H7 (cell line): ENCODE results near the gene ZNF451. TPM values are rescaled to one million over a fixed set of nuclear protein-coding genes. Genes with fewer than 3 reads are reported as not detected.
A peak's percentile ranks its signal among the peaks of the same experiment; 100 is the strongest.

Experiments used
- DNase-seq: peaks from one replicate; pipeline ENCODE4 v3.0.0; 2012
- H3K27me3 ChIP-seq: 2 replicates; pipeline ENCODE4 v1.6.0; 2011; ENCODE audit warnings: mild to moderate bottlenecking, low read length; ENCODE audit not compliant: control insufficient read depth, insufficient read depth
- H3K36me3 ChIP-seq: replicated peaks from 2 replicates; pipeline ENCODE4 v1.5.1; 2011; ENCODE audit warnings: low read length; ENCODE audit not compliant: control insufficient read depth, insufficient read depth
- H3K4me3 ChIP-seq: 2 replicates; pipeline ENCODE4 v1.5.1; 2011; ENCODE audit warnings: low read depth, mild to moderate bottlenecking, control low read depth, low read length, moderate library complexity; ENCODE audit not compliant: insufficient read depth
- total RNA-seq: library from RNA; depleted of rRNA; stranded (reverse); fragments of >200 nt; shearing (Covaris generic); gene quantifications from 2 replicates; pipeline ENCODE4 v1.2.3, GENCODE V29; 2014

The ZNF451 gene
- total RNA-seq, 1 experiment from 2014 or later, result 31.7 TPM

GRCh38 chr6:57147955-57148858, 58.2 kb downstream of the ZNF451 start:
- peaks cover 6% of the 10 kb centered on the region for H3K36me3 ChIP-seq
- H3K4me3 ChIP-seq, result no peak overlapping the region
- H3K27me3 ChIP-seq, result no peaks in the 10 kb centered on the region
- no peak for DNase-seq

- H3K36me3 ChIP-seq, result peaks cover 7% of the 10 kb centered on the region
- H3K4me3 ChIP-seq, result no peak overlapping the region
- no peaks in the 10 kb centered on the region for H3K27me3 ChIP-seq
- DNase-seq, result no peak
Measured at GRCh38 chr6:57158658-57159057, 68.7 kb downstream of the ZNF451 start.

- Histone ChIP-seq H3K4me3 (no peak overlapping the region), H3K27me3 (no peaks in the 10 kb centered on the region), H3K36me3 (peaks cover 4% of the 10 kb centered on the region)
- no peak for DNase-seq
Measured at GRCh38 chr6:57159127-57159526, 69.1 kb downstream of the ZNF451 start.

- DNase-seq, result no peak
Measured at GRCh38 chr6:57162028-57162427, 72.0 kb downstream of the ZNF451 start.

GRCh38 chr6:57162516-57162915, 72.5 kb downstream of the ZNF451 start:
- H3K36me3 ChIP-seq, result no peaks in the 10 kb centered on the region; the same call in 1 of the 2 replicates
- no peak overlapping the region for H3K4me3 ChIP-seq
- H3K27me3 ChIP-seq, result no peaks in the 10 kb centered on the region
- DNase-seq, result no peak

More at GRCh38 chr6:57162028-57162427, 72.0 kb downstream of the ZNF451 start:
- Histone ChIP-seq H3K27me3 (no peaks in the 10 kb centered on the region), H3K36me3 (no peaks in the 10 kb centered on the region; the same call in 1 of the 2 replicates), H3K4me3 (no peak overlapping the region)

GRCh38 chr6:57163956-57164355, 74.0 kb downstream of the ZNF451 start:
- DNase-seq, result no peak
- H3K4me3 ChIP-seq, result no peak overlapping the region
- H3K36me3 ChIP-seq, result no peaks in the 10 kb centered on the region; the same call in 1 of the 2 replicates
- H3K27me3 ChIP-seq, result no peaks in the 10 kb centered on the region

GRCh38 chr6:57165080-57165479, 75.1 kb downstream of the ZNF451 start:
- Histone ChIP-seq H3K27me3 (no peaks in the 10 kb centered on the region), H3K4me3 (no peak overlapping the region), H3K36me3 (peaks cover 2% of the 10 kb centered on the region)
- no peak for DNase-seq

GRCh38 chr6:57172136-57173055, 82.4 kb downstream of the ZNF451 start, which contains the start of gene BAG2:
TSS of gene BAG2 (plus strand) at chr6:57172326. CDS start at chr6:57172698, 372 bp downstream.
- peak; percentile 86 for DNase-seq
- Histone ChIP-seq H3K4me3 (peak within 1 kb of the TSS; percentile 58), H3K27me3 (no peaks in the 10 kb centered on the region), H3K36me3 (peaks cover 2% of the 10 kb centered on the region; the same call in 1 of the 2 replicates)

GRCh38 chr6:57173056-57173885, 83.3 kb downstream of the ZNF451 start:
- H3K27me3 ChIP-seq, result no peaks in the 10 kb centered on the region
- peak; percentile 46 for DNase-seq
- peak overlapping the region; percentile 58 for H3K4me3 ChIP-seq
- peaks cover 2% of the 10 kb centered on the region; the same call in 1 of the 2 replicates for H3K36me3 ChIP-seq

- peak; percentile 34 for DNase-seq
Measured at GRCh38 chr6:57173886-57174510, 84.0 kb downstream of the ZNF451 start.

GRCh38 chr6:57174511-57174907, 84.5 kb downstream of the ZNF451 start:
- Histone ChIP-seq H3K36me3 (peaks cover 2% of the 10 kb centered on the region; the same call in 1 of the 2 replicates), H3K4me3 (no peak overlapping the region), H3K27me3 (no peaks in the 10 kb centered on the region)
- no peak for DNase-seq

More at GRCh38 chr6:57173886-57174510, 84.0 kb downstream of the ZNF451 start:
- peak overlapping the region; percentile 58 for H3K4me3 ChIP-seq
- no peaks in the 10 kb centered on the region for H3K27me3 ChIP-seq
- H3K36me3 ChIP-seq, result peaks cover 2% of the 10 kb centered on the region; the same call in 1 of the 2 replicates

GRCh38 chr6:57177545-57178265, 87.7 kb downstream of the ZNF451 start:
- Histone ChIP-seq H3K36me3 (no peaks in the 10 kb centered on the region), H3K4me3 (no peak overlapping the region), H3K27me3 (no peaks in the 10 kb centered on the region)
- no peak for DNase-seq

GRCh38 chr6:57180596-57180995, 90.6 kb downstream of the ZNF451 start:
- H3K27me3 ChIP-seq, result no peaks in the 10 kb centered on the region
- no peak for DNase-seq
- no peaks in the 10 kb centered on the region; the same call in 1 of the 2 replicates for H3K36me3 ChIP-seq
- no peak overlapping the region for H3K4me3 ChIP-seq
